ENCODE measurements around the gene RRAGA.
"Not testable (repeated sequence)": the region's sequence is repeated elsewhere in the genome, so short reads cannot be mapped to it uniquely, and the experiment has no call there.

RRAGA gene

GRCh38 chr9:19087106-19088000 lies 38.1 kb downstream of the RRAGA start:
- peak; percentile 50 for DNase-seq (ENCODE audit: low read depth)

- not testable (repeated sequence) for DNase-seq (ENCODE audit: low read depth)
These were observed 48.2 kb downstream of the RRAGA start for GRCh38 chr9:19097431-19097830.

All from stromal cell of bone marrow (primary cell).